Measurements from ENCODE around the gene CPLX1.

CPLX1 gene

DNA sequence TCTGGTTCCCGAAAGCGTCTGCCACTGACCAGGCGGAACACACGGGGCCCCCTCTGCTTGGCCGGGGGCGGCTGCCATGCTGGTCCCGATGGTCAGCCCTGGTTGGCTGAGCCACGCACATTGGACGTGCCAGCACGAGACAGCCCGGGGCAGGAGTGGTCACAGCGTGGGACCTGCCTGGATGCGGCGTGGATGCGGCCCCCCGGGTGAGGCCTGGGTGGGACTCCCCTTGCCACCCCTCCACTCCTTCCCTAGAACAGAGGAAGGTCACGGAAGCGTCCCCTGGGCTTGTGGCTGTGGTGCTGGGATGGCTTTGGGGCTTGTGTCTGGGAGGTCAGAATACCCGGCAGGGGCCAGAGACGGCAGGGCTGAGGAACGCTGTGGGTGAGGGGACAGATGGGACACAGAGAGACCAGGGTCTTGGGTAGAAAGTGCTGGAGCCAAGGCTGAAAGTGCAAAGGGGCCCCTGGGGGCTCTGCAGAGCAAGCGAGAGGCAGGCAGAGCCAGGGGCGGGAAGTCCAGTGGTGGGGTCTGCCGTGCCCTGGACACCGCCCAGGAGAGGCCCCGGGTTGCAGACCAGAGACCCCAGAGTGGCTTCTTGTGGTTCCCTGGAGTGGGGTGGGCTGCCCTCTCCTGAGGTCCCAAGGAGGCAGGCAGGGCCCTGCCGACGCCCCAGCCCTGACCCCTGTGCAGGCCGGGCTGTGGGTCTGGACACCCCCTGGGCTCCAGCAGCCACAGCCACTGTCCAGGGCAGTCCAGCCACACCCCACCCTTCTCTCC, 8.6 kb upstream of the CPLX1 start:
- in situ Hi-C loops (cut with MboI; ENCODE audit: low pct_unique_long_range_greater_than_20kb, low sequenced_read_pairs, unreplicated experiment), result no loop called here
- TF ChIP-seq, protein P1, sequence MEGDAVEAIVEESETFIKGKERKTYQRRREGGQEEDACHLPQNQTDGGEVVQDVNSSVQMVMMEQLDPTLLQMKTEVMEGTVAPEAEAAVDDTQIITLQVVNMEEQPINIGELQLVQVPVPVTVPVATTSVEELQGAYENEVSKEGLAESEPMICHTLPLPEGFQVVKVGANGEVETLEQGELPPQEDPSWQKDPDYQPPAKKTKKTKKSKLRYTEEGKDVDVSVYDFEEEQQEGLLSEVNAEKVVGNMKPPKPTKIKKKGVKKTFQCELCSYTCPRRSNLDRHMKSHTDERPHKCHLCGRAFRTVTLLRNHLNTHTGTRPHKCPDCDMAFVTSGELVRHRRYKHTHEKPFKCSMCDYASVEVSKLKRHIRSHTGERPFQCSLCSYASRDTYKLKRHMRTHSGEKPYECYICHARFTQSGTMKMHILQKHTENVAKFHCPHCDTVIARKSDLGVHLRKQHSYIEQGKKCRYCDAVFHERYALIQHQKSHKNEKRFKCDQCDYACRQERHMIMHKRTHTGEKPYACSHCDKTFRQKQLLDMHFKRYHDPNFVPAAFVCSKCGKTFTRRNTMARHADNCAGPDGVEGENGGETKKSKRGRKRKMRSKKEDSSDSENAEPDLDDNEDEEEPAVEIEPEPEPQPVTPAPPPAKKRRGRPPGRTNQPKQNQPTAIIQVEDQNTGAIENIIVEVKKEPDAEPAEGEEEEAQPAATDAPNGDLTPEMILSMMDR (IDR thresholded peaks at IDR 0.05; ENCODE audit: extremely low read depth, insufficient read depth, missing control alignments), result no peak
- no peak for DNase-seq (ENCODE audit: low spot score)

DNA sequence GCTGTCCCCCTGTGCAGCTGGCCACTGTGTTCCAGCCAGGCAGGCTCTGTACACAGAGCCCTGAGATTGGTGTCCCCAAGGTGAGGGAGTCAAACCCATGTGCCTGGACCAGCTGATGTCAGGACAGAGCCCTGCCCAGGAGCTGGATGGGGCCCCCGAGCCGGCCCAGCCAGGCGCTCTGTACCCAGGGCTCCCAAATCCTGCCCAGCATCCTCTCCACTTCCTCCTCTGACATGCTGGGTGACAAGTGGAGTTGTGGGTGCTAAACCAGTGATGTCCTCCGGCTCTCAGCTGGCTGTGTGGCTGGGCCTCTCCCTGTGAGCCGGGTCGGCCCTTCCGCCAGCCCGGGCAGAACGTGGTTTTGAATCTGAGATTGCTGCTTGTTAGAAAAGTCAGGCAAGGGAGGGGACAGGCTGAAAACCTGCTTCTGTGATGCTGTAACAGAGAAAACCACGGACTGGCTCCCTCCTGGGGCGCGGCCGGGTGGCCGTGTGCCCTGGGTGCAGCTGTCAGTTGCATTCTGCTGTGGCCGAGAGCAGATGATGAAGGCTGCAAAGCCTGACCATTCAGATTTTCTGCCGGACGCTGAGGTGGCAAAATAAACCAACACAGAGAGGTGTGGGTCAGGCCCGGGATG, 7.9 kb upstream of the CPLX1 start:
- DNase-seq (ENCODE audit: low spot score), result no peak
- TF ChIP-seq, protein P1 (IDR thresholded peaks at IDR 0.05; ENCODE audit: extremely low read depth, insufficient read depth, missing control alignments), result no peak
- in situ Hi-C loops (cut with MboI; ENCODE audit: low pct_unique_long_range_greater_than_20kb, low sequenced_read_pairs, unreplicated experiment), result no loop called here

DNA sequence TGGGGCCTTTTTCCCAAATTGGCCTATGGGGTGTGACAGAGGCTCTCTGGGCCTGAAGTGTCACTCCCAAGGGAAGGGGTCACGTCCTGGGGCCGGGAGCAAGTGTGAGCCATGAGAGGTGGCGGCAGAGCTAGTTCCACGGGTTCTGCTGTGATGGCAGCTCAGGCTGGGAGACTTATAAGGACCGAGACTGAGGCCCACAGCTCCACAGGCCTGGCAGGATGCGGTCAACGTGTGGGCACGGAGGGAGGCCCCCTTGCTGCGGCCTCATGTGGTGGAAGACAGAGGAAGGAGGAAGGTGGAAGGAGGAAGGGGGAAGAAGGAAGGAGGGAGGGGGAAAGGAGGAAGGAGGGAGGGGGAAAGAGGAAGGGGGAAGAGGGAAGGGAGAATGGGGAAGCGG, 7.2 kb upstream of the CPLX1 start:
- in situ Hi-C loops (cut with MboI; ENCODE audit: low pct_unique_long_range_greater_than_20kb, low sequenced_read_pairs, unreplicated experiment), result no loop called here
- no peak for DNase-seq (ENCODE audit: low spot score)
- TF ChIP-seq, protein P1 (IDR thresholded peaks at IDR 0.05; ENCODE audit: extremely low read depth, insufficient read depth, missing control alignments), result no peak

DNA sequence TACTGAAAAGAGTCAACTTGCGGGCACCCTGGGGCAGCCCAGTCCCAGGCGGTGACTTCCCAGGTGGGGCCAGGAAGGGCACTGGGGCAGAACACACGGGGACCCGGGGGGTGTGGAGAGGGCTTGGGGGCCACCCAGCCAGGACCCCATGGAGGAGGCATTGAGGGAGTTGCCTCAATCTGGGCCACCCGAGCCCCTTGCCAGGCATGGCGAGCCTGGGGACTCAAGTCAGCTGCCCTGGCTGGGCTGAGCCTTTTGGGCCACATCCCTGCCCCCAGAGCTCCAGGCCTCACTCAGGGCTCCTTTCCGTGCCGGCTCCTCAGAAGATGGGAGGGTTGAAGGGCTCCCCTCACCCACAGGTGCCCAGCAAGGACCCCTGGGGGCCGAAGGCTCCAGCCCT, 6.6 kb upstream of the CPLX1 start:
- TF ChIP-seq, protein P1 (IDR thresholded peaks at IDR 0.05; ENCODE audit: extremely low read depth, insufficient read depth, missing control alignments), result no peak
- DNase-seq (ENCODE audit: low spot score), result no peak
- in situ Hi-C loops (cut with MboI; ENCODE audit: low pct_unique_long_range_greater_than_20kb, low sequenced_read_pairs, unreplicated experiment), result no loop called here

DNA sequence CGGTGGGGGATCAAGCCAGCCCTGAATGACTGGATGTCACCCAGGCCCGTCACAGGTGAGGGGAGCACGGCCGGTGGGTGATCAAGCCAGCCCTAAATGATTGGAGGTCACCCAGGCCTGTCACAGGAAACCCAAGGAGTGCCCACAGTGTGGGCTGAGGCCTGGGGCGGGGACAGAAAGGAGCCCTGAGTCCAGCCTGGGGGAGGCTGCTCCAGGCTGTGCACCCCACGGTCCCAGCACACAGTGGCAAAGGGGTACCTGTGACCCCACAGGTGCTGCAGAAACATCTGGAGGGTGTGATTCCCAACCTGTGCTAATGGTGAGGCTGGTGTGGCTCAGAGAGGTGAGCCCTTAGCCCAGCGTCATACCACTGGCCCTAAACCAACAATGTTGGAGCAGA, 6.2 kb upstream of the CPLX1 start:
- DNase-seq (ENCODE audit: low spot score), result no peak
- in situ Hi-C loops (cut with MboI; ENCODE audit: low pct_unique_long_range_greater_than_20kb, low sequenced_read_pairs, unreplicated experiment), result no loop called here
- TF ChIP-seq, protein P1 (IDR thresholded peaks at IDR 0.05; ENCODE audit: extremely low read depth, insufficient read depth, missing control alignments), result no peak

DNA sequence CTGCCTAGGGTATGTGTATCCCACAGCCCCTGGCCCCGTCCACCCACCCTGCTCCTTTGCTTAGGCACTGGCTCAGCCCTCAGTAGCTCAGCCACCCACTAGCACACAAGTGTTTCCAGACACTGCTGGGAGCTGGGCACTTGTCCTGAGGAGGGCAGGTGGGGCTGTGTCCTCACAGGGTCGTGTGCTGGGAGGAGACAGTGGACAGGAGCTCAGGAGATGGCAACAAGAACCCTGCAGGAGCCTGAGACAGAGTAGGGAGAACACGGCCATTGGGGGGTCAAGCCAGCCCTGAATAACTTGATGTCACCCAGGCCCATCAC, 5.5 kb upstream of the CPLX1 start:
- TF ChIP-seq, protein P1 (IDR thresholded peaks at IDR 0.05; ENCODE audit: extremely low read depth, insufficient read depth, missing control alignments), result no peak
- DNase-seq (ENCODE audit: low spot score), result no peak
- in situ Hi-C loops (cut with MboI; ENCODE audit: low pct_unique_long_range_greater_than_20kb, low sequenced_read_pairs, unreplicated experiment), result no loop called here
